CMK (cell line): ENCODE data around the gene DNPH1.
A peak's percentile ranks its signal among the peaks of the same experiment; 100 is the strongest.

Experiments
- DNase-seq: peaks from one replicate; pipeline ENCODE4 v3.0.0-alpha.2; 2010; ENCODE audit warnings: low read depth

DNPH1 gene

GRCh38 chr6:43228951-43229802 lies at the start of gene DNPH1:
DNPH1 (minus strand) TSS chr6:43229481; CDS start chr6:43229456, 25 bp downstream.
- peak; percentile 47 for DNase-seq

- no peak for DNase-seq
Observed at GRCh38 chr6:43278524-43279078, 49.3 kb upstream of the DNPH1 start.

- DNase-seq = no peak
Observed at GRCh38 chr6:43277643-43278523, 48.6 kb upstream of the DNPH1 start.

- no peak for DNase-seq
Observed at GRCh38 chr6:43277306-43277642, 48.0 kb upstream of the DNPH1 start.

GRCh38 chr6:43276577-43277305 lies 47.5 kb upstream of the DNPH1 start:
- DNase-seq = no peak

GRCh38 chr6:43275801-43276576 lies 46.7 kb upstream of the DNPH1 start:
- no peak for DNase-seq

- no peak for DNase-seq
Observed at GRCh38 chr6:43274916-43275597, 45.8 kb upstream of the DNPH1 start.

- DNase-seq = no peak
Observed at GRCh38 chr6:43274127-43274915, 45.0 kb upstream of the DNPH1 start.

GRCh38 chr6:43273707-43274106 lies 44.4 kb upstream of the DNPH1 start:
- no peak for DNase-seq

GRCh38 chr6:43271944-43272343 lies 42.7 kb upstream of the DNPH1 start:
- DNase-seq = no peak

- DNase-seq = no peak
Observed at GRCh38 chr6:43271103-43271815, 42.0 kb upstream of the DNPH1 start.

GRCh38 chr6:43269273-43270007 lies 40.2 kb upstream of the DNPH1 start:
- DNase-seq = no peak

- DNase-seq = no peak
Observed at GRCh38 chr6:43268782-43269272, 39.5 kb upstream of the DNPH1 start.

GRCh38 chr6:43268355-43268700 lies 39.0 kb upstream of the DNPH1 start:
- DNase-seq = no peak

GRCh38 chr6:43267619-43268354 lies 38.5 kb upstream of the DNPH1 start:
- DNase-seq = no peak

- no peak for DNase-seq
Observed at GRCh38 chr6:43265564-43265963, 36.3 kb upstream of the DNPH1 start.

- DNase-seq = no peak
Observed at GRCh38 chr6:43264599-43265145, 35.4 kb upstream of the DNPH1 start.
